Loucy (cell line): Measurements from ENCODE around the gene SLC9A3.

Source experiments
- EZH2phosphoT487 ChIP-seq: fragments of 200-600 bp; IDR thresholded peaks from 2 replicates; pipeline ENCODE4 v1.6.1; 2018; ENCODE audit warnings: antibody characterized with exemption, mild to moderate bottlenecking, moderate library complexity, borderline replicate concordance
- TF ChIP-seq, protein P1 (sequence below): fragments of 200-600 bp; sonication (generic); conservative IDR thresholded peaks from 2 replicates; pipeline ENCODE4 v1.5.1; 2014; ENCODE audit warnings: mild to moderate bottlenecking, antibody characterized with exemption, low read length

DNA sequence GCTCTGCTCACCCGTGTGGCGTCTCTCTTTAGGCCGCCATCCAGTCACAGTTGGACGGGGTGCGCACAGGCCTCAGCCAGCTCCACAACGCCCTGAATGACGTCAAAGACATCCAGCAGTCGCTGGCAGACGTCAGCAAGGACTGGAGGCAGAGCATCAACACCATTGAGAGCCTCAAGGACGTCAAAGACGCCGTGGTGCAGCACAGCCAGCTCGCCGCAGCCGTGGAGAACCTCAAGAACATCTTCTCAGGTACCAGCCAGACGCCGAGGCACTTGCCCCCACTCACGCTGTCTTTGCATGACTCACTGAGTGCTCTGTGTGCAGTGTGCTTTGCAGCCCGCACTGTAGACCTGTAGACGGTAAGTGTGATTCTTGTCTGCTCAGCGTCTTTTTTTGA, 76.7 kb downstream of the SLC9A3 start:
- TF ChIP-seq, protein P1, sequence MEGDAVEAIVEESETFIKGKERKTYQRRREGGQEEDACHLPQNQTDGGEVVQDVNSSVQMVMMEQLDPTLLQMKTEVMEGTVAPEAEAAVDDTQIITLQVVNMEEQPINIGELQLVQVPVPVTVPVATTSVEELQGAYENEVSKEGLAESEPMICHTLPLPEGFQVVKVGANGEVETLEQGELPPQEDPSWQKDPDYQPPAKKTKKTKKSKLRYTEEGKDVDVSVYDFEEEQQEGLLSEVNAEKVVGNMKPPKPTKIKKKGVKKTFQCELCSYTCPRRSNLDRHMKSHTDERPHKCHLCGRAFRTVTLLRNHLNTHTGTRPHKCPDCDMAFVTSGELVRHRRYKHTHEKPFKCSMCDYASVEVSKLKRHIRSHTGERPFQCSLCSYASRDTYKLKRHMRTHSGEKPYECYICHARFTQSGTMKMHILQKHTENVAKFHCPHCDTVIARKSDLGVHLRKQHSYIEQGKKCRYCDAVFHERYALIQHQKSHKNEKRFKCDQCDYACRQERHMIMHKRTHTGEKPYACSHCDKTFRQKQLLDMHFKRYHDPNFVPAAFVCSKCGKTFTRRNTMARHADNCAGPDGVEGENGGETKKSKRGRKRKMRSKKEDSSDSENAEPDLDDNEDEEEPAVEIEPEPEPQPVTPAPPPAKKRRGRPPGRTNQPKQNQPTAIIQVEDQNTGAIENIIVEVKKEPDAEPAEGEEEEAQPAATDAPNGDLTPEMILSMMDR = no peak
- TF ChIP-seq EZH2phosphoT487 = no peak
